HG03103 (cell line): Measurements from ENCODE around the gene OR52B4.
"Not testable (repeated sequence)": the region's sequence is repeated elsewhere in the genome, so short reads cannot be mapped to it uniquely, and the experiment has no call there.

Experiments
- ATAC-seq: cut with Tn5 transposase; IDR thresholded peaks from one replicate; pipeline ENCODE4 v1.9.1; 2021; ENCODE audit warnings: low read depth; ENCODE audit not compliant: unreplicated experiment

The OR52B4 gene

DNA sequence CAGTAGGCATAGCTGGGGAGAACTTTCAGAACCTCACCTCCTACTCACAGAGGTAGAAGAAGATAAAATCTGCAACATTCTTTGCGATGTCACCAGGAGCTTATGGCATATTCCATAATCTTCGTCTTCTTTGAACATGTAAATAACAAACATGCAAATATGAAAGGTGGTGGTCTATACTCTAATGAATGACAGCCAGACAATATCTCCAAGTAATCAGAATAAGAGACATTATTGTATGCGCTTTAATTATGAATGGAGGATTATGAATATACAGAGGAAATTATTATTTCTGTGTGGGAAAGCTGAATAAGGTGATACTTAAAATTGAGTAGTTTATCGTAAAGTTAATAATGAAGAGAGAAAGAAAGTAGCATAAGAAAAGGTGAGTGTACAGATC, at the start of gene OR52B4:
Gene OR52B4, minus strand, starts transcription at position 101 of the 400 bp plus-strand sequence. Its CDS starts 91 bp downstream, at position 10.
- no peak for ATAC-seq

GRCh38 chr11:4416816-4417215, 48.6 kb upstream of the OR52B4 start:
- no peak for ATAC-seq

- ATAC-seq: no peak
Measured at GRCh38 chr11:4416306-4416705, 48.1 kb upstream of the OR52B4 start.

DNA sequence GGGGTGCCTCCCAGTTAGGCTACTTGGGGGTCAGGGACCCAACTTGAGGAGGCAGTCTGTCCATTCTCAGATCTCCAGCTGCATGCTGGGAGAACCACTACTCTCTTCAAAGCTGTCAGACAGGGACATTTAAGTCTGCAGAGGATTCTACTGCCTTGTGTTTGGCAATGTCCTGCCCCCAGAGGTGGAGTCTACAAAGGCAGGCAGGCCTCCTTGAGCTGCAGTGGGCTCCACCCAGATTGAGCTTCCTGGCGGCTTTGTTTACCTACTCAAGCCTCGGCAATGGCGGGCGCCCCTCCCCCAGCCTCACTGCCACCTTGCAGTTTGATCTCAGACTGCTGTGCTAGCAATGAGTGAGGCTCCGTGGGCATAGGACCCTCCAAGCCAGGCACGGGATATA, 38.0 kb upstream of the OR52B4 start:
- ATAC-seq: not testable (repeated sequence)

DNA sequence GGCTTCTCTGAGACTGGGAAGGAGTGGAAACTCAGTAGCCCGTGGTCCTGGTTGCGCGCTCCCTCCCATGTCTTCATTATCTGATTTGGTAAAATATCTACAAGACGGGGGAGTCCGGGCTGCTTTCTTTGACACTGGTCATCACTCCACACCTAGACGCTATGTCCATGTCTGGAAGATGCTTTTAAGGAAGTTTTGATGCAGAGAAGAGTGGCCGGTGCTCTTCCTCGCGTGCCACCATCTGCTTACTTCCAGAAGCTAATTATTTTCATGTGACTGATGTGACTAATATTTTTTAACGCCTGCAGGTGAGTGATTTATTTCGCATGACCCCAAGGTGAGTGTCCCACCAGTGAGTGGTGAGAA, 25.7 kb upstream of the OR52B4 start:
- ATAC-seq: peak; percentile 8

GRCh38 chr11:4393209-4393857, 25.1 kb upstream of the OR52B4 start, which contains the start of gene TRIM21:
Gene TRIM21 (minus strand): TSS chr11:4393702. CDS start chr11:4390409, 3,293 bp downstream.
- peak; percentile 100 for ATAC-seq

GRCh38 chr11:4388221-4388620, 20.0 kb upstream of the OR52B4 start:
- ATAC-seq: no peak

DNA sequence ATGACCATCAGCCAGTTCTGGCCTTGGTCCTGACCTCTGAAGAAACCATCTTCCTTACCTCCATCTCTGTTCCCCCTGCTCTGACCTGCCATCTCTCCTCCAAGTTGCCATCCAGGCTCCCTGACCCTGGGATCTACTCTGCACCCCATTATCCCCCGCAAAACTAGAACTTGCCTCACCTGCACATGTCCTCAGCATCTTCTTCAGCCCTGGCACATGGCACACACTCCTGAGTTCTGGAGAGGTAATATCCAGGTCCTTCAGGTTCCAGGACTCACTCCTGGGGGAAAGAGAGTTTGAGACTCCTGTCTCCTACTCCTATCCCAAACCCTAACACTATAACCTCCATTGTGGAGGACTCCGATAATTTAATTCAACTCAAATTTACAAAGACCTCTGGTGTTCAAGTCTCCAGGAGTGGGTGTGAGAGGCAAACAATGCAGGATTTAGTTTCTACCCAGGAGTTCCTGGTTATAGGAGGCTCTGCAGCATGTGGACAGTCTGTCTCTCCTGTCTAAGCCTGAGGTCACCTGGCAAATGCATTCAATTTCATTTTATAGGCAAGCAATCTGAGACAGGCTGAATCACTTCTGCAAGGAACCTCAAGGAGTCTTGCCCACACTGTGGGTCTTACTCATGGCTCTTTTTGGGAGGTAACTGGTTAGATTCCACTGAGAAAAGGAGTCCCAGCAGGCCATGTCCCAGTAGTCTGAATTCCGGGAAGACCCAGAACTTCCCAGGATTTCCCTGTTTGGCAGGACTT, 18.0 kb upstream of the OR52B4 start:
- no peak for ATAC-seq

DNA sequence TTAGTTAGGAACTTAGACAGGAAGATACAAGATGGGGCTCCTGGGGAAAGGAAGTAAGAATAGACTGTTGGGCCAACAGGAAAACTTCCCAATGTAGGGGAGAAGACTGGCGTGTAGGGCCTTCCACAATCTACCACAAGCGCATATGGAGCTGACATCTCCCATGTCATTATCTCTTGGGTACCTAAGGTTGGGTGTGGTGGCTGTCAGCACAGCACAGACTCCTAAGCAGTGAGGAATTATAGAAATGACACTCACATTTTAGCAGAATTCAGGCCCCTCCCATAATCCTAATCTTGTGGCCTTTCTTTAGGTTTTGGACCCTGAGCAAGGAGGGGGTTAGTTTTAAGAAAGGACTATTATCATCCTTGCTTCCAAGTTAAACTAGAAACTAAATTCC, 13.7 kb upstream of the OR52B4 start:
- no peak for ATAC-seq

GRCh38 chr11:4375431-4376140, 7.4 kb upstream of the OR52B4 start:
- no peak for ATAC-seq

- no peak for ATAC-seq
Measured at GRCh38 chr11:4370166-4370565, 2.0 kb upstream of the OR52B4 start.

GRCh38 chr11:4348142-4348541, 20.0 kb downstream of the OR52B4 start:
- not testable (repeated sequence) for ATAC-seq

DNA sequence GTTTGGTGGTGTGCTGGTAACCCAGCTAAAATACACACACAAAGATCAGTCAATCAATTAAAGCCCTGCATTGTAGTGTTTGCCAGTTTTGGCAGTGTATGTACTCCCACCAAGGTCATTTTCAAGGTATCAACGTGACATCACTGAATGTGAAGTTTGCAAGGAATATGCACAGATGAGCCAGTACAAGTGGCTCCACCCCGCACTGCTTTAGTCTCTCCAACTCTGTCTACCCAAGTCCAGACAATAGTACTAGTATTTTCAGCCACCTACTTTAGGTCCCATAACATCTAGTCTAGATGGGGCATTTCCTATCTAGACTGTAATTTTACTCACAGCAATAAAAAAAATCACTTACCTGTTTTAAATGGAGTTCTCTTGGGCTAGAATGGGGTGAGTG, 22.8 kb downstream of the OR52B4 start:
- ATAC-seq: not testable (repeated sequence)

- ATAC-seq: not testable (repeated sequence)
Measured at GRCh38 chr11:4334356-4334755, 33.8 kb downstream of the OR52B4 start.
